ENCODE measurements around the gene RRAS2.
"Not testable (repeated sequence)": the region's sequence is repeated elsewhere in the genome, so short reads cannot be mapped to it uniquely, and the experiment has no call there.

Gene RRAS2

GRCh38 chr11:14308897-14309387 is 50.0 kb downstream of the RRAS2 start:
- no peak for DNase-seq (ENCODE audit: extremely low read depth in 1 of 2, low read depth in 1 of 2)

- no peak for DNase-seq (ENCODE audit: extremely low read depth in 1 of 2, low read depth in 1 of 2)
Observed at GRCh38 chr11:14308114-14308896, 50.7 kb downstream of the RRAS2 start.

- no peak for DNase-seq (ENCODE audit: extremely low read depth in 1 of 2, low read depth in 1 of 2)
Observed at GRCh38 chr11:14306481-14306880, 52.5 kb downstream of the RRAS2 start.

GRCh38 chr11:14305649-14306048 is 53.3 kb downstream of the RRAS2 start:
- DNase-seq (ENCODE audit: extremely low read depth in 1 of 2, low read depth in 1 of 2): no peak

- no peak for DNase-seq (ENCODE audit: extremely low read depth in 1 of 2, low read depth in 1 of 2)
Observed at GRCh38 chr11:14304601-14305000, 54.4 kb downstream of the RRAS2 start.

GRCh38 chr11:14300661-14301304 is 58.2 kb downstream of the RRAS2 start:
- DNase-seq (ENCODE audit: extremely low read depth in 1 of 2, low read depth in 1 of 2): no peak

- DNase-seq (ENCODE audit: extremely low read depth in 1 of 2, low read depth in 1 of 2): no peak
Observed at GRCh38 chr11:14299921-14300320, 59.1 kb downstream of the RRAS2 start.

- DNase-seq (ENCODE audit: extremely low read depth in 1 of 2, low read depth in 1 of 2): no peak
Observed at GRCh38 chr11:14290422-14290821, 68.6 kb downstream of the RRAS2 start.

GRCh38 chr11:14288189-14288935 is 70.6 kb downstream of the RRAS2 start:
- DNase-seq (ENCODE audit: extremely low read depth in 1 of 2, low read depth in 1 of 2): no peak

GRCh38 chr11:14278869-14279268 is 80.1 kb downstream of the RRAS2 start:
- not testable (repeated sequence) for DNase-seq (ENCODE audit: extremely low read depth in 1 of 2, low read depth in 1 of 2)

- no peak for DNase-seq (ENCODE audit: extremely low read depth in 1 of 2, low read depth in 1 of 2)
Observed at GRCh38 chr11:14275076-14275475, 83.9 kb downstream of the RRAS2 start.

GRCh38 chr11:14273895-14274294 is 85.1 kb downstream of the RRAS2 start:
- DNase-seq (ENCODE audit: extremely low read depth in 1 of 2, low read depth in 1 of 2): no peak

GRCh38 chr11:14270690-14271542 is 88.1 kb downstream of the RRAS2 start:
- DNase-seq (ENCODE audit: extremely low read depth in 1 of 2, low read depth in 1 of 2): peak in 1 of 2 donors; percentile 10

- DNase-seq (ENCODE audit: extremely low read depth in 1 of 2, low read depth in 1 of 2): no peak
Observed at GRCh38 chr11:14269692-14270573, 89.0 kb downstream of the RRAS2 start.

GRCh38 chr11:14267861-14268635 is 90.9 kb downstream of the RRAS2 start:
- DNase-seq (ENCODE audit: extremely low read depth in 1 of 2, low read depth in 1 of 2): no peak

GRCh38 chr11:14266622-14267021 is 92.4 kb downstream of the RRAS2 start:
- no peak for DNase-seq (ENCODE audit: extremely low read depth in 1 of 2, low read depth in 1 of 2)

- DNase-seq (ENCODE audit: extremely low read depth in 1 of 2, low read depth in 1 of 2): no peak
Observed at GRCh38 chr11:14264966-14265365, 94.0 kb downstream of the RRAS2 start.

- DNase-seq (ENCODE audit: extremely low read depth in 1 of 2, low read depth in 1 of 2): no peak
Observed at GRCh38 chr11:14262271-14262846, 96.6 kb downstream of the RRAS2 start.

- DNase-seq (ENCODE audit: extremely low read depth in 1 of 2, low read depth in 1 of 2): no peak
Observed at GRCh38 chr11:14261066-14261465, 97.9 kb downstream of the RRAS2 start.
